LNCAP (cell line): ENCODE results near the gene FAM25G.

ENCODE experiments used
- CTCF ChIP-seq: fragments of 450-650 bp; IDR thresholded peaks from 2 replicates; pipeline ENCODE4 v1.5.1; 2017; ENCODE audit warnings: mild to moderate bottlenecking

FAM25G gene

GRCh38 chr10:47451998-47452494, 39.5 kb downstream of the FAM25G start:
- no peak for TF ChIP-seq CTCF

GRCh38 chr10:47451273-47451997, 40.1 kb downstream of the FAM25G start:
- no peak for TF ChIP-seq CTCF

GRCh38 chr10:47450442-47450841, 41.1 kb downstream of the FAM25G start:
- TF ChIP-seq CTCF: no peak

- no peak for TF ChIP-seq CTCF
Measured at GRCh38 chr10:47449979-47450378, 41.5 kb downstream of the FAM25G start.

- no peak for TF ChIP-seq CTCF
Measured at GRCh38 chr10:47449102-47449978, 42.2 kb downstream of the FAM25G start.

GRCh38 chr10:47447705-47448104, 43.8 kb downstream of the FAM25G start:
- no peak for TF ChIP-seq CTCF

- no peak for TF ChIP-seq CTCF
Measured at GRCh38 chr10:47447209-47447608, 44.3 kb downstream of the FAM25G start.
